TTC549 (cell line): ENCODE data around the gene PDE5A.
"Not testable (repeated sequence)": the region's sequence is repeated elsewhere in the genome, so short reads cannot be mapped to it uniquely, and the experiment has no call there.

Source experiments
- FAIRE-seq: peaks from 2 replicates; lab custom pipeline; 2012; peaks lifted over from hg19 to GRCh38; lab: Jason Lieb, UNC

Gene PDE5A

GRCh38 chr4:119470737-119471063, 157.9 kb downstream of the PDE5A start:
- FAIRE-seq = not testable (repeated sequence)

DNA sequence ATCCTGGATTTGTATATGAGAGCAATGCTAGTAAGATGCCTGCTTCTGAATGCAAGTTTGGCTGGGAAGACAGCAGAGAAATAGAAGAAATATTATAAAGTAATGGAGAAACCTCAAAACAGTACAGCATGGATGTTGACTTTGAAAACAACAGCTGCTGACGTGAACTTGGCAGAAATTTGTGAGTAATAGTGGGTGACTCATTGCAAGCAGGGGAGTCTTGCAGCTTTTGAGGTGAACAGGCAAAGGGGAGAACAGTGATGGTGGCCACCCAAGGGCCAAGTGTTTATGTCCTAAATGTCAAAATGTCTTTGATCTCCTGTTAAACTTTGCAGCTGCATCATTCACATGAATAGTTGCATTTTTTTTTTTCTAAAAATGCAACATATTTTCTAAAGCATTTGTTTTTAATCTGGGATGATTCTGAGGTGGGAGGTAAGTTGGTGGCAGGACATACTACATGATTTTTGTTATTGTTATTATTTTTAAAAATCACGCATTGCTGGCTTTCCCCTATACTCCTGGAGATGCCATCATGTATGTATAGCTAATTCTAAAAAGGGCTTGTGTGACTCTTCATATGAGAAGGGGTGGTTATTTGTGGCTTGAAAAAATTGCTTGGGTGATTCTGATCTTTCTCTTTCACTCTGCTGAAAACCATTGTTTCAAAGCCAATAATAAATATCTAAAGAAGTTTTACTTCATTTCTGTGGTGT, 158.4 kb downstream of the PDE5A start:
- not testable (repeated sequence) for FAIRE-seq

- FAIRE-seq = not testable (repeated sequence)
These were observed 159.6 kb downstream of the PDE5A start for GRCh38 chr4:119469039-119469438.

DNA sequence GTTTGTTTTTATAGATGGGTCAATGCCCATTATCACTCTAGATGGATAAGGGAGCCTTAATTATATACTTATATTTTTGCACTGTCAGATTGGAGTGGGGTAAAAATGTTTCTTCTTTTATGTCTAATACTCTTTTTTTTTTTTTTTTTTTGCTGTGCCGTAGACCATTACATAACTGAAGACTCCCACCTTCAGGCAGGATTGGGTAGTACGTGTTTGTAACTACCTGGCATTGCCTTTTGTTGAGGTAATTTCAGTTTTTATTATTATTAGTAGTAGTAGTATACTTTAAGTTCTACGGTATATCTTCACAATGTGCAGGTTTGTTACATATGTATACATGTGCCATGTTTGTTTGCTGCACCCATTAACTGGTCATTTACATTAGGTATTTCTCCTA, 165.9 kb downstream of the PDE5A start:
- not testable (repeated sequence) for FAIRE-seq

DNA sequence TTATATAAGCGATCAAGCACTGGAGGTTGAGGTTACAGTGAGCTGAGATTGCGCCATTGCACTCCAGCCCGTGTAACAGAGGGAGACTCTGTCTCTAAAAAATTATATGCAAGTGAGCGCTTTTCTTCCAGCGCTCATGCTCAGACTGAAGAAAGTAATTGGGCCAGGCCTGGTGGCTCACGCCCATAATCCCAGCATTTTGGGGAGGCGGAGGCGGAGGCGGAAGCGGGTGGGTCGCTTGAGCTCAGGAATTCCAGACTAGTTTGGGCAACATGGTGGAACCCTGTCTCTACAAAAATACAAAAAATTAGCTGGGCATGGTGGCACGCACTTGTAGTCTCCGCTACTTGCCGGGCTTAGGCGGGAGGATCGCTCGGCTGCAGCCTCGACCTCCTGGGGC, 172.9 kb downstream of the PDE5A start:
- FAIRE-seq = not testable (repeated sequence)

DNA sequence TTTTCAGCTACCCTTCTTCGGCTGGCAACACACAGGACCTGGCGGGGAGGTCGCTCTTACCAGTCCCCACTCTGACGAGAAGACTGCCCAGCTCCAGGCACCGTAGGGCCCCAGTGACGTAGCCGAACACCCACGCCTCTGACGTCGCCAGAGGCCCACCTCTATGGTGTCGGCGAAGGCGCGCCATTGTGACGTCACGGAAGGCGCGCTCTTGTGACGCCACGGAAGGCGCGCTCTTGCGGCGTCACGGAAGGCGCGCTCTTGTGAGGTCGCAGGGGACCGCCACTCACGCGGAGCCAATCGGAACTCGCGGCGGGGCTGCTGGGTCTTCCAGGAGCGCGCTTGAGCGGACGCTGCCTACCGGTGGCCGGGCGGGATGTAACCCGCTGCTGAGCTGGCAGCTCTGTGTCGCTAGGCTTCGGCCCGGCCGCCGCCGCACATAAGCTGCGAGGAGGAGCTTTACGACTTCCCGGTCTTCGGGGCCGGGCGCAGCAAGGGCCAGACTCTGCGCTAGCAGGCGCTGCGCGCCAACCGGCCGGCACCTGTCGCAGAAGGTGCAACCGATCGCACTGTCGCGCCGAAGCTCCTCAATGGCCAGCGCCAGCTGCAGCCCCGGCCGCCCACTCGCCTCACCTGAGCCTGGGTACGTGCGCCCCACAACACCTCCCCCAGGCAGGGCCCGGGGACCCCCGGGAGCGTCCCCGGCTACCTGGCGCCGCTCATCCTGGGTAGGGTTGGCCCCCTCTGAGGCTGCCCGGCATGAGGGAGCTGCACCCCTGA, 173.9 kb downstream of the PDE5A start:
- FAIRE-seq = not testable (repeated sequence)

DNA sequence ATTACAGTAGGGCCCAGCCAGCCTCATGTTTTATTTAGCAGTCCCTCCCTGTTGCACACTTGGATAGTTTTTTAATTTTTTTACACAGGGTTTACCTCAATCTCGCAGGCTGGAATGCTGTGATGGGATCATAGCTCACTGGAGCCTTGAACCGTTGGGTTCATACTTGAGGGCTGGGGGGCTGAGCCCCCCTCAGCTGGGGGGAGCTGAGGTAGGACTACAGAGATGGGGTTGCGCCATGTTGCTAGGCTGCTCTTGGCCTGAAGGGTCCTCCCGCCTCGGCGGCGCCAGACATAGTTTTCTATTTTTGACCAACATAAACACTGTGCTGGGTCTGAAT, 174.5 kb downstream of the PDE5A start:
- not testable (repeated sequence) for FAIRE-seq

DNA sequence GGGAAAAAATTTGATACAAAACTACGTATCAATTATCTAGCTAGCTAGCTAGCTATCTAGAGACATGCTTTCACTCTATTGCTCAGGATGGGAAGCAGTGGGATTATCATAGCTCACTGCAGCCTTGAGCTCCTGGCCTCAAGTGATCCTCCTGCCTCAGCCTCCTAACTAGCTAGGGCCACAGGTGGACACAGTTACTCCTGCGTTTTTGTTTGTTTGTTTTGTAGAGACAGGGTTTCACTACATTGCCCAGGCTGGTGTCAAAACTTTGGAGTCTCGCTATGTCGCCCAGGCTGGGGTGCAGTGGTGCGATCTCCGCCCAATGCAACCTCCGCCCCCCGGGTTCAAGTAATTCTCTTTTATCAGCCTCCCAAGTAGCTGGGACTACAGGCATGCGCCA, 175.3 kb downstream of the PDE5A start:
- FAIRE-seq = not testable (repeated sequence)

- FAIRE-seq = not testable (repeated sequence)
These were observed 178.8 kb downstream of the PDE5A start for GRCh38 chr4:119449851-119450250.
